Activated CD4-positive, alpha-beta T cell treated with anti-CD3 and anti-CD28 coated beads for 36 hours (primary cell): ENCODE measurements around the gene ADAMTS18. TPM values are rescaled to one million over a fixed set of nuclear protein-coding genes. Genes with fewer than 3 reads are reported as not detected.
"Not testable (repeated sequence)": the region's sequence is repeated elsewhere in the genome, so short reads cannot be mapped to it uniquely, and the experiment has no call there.

Experiments used
- ATAC-seq: fragments of 200-7000 bp; cut with Tn5 transposase; one replicate; pipeline ENCODE4 v1.10.0; 2021; ENCODE audit warnings: mild to moderate bottlenecking, moderate library complexity
- CTCF ChIA-PET: fragments of 350-600 bp; sonication (Branson Sonifier 250); formaldehyde crosslinking; loops from one replicate; lab custom pipeline; 2021; ENCODE audit warnings: antibody characterized with exemption; lab: Charles Lee
- POLR2A ChIA-PET: fragments of 350-600 bp; sonication (Branson Sonifier 250); formaldehyde crosslinking; loops from one replicate; lab custom pipeline; 2021; ENCODE audit warnings: antibody characterized with exemption, inconsistent platforms; lab: Charles Lee
- DNase-seq: peaks from one replicate; pipeline ENCODE4 v3.0.0-alpha.2; 2020
- H3K27ac Mint-ChIP-seq: one replicate; pipeline ENCODE4 v1.8.0; 2021; ENCODE audit warnings: mixed read lengths
- H3K27me3 Mint-ChIP-seq: one replicate; pipeline ENCODE4 v1.8.0; 2021; ENCODE audit warnings: mixed read lengths
- H3K36me3 Mint-ChIP-seq: one replicate; pipeline ENCODE4 v1.8.0; 2021; ENCODE audit warnings: low read depth, mixed read lengths
- H3K4me1 Mint-ChIP-seq: one replicate; pipeline ENCODE4 v1.8.0; 2021; ENCODE audit warnings: mixed read lengths
- H3K4me3 Mint-ChIP-seq: one replicate; pipeline ENCODE4 v1.8.0; 2021; ENCODE audit warnings: mild to moderate bottlenecking, moderate library complexity, mixed read lengths
- H3K9me3 Mint-ChIP-seq: one replicate; pipeline ENCODE4 v1.8.0; 2021; ENCODE audit warnings: low read depth, mixed read lengths
- intact Hi-C, 2 experiments: fragments of 100-400 bp; cut with DNase I in 1 of 2; cut with micrococcal nuclease in 1 of 2; formaldehyde crosslinking; loops; one replicate each; pipeline versions ENCODE4 v1.14.2 to v1.15.1; 2022 to 2024; cut with DNase I, micrococcal nuclease
- total RNA-seq, 2 experiments: library from RNA; stranded (reverse); gene quantifications; one replicate each; pipeline ENCODE4 v1.2.3, GENCODE V29; 2021

The ADAMTS18 gene
- total RNA-seq, 2 experiments from 2014 or later: not detected

- POLR2A ChIA-PET: no interaction called here
- ATAC-seq: no peak
- Mint-ChIP-seq H3K36me3 (no peaks in the 10 kb centered on the region), H3K27ac (no peak overlapping the region), H3K9me3 (no peaks in the 10 kb centered on the region), H3K27me3 (peaks cover 7% of the 10 kb centered on the region), H3K4me3 (no peak overlapping the region), H3K4me1 (no peaks in the 10 kb centered on the region)
- CTCF ChIA-PET: no interaction called here
- intact Hi-C loops: no loop called here
- DNase-seq: no peak
Measured at GRCh38 chr16:77277141-77277540, 157.7 kb downstream of the ADAMTS18 start.

GRCh38 chr16:77276661-77277060, 158.2 kb downstream of the ADAMTS18 start:
- no peak overlapping the region for H3K27ac Mint-ChIP-seq
- ATAC-seq (no peak), DNase-seq (no peak)
- H3K9me3 Mint-ChIP-seq: no peaks in the 10 kb centered on the region
- H3K27me3 Mint-ChIP-seq: peaks cover 9% of the 10 kb centered on the region
- no peak overlapping the region for H3K4me3 Mint-ChIP-seq
- intact Hi-C loops: no loop called here
- H3K4me1 Mint-ChIP-seq: no peaks in the 10 kb centered on the region
- POLR2A ChIA-PET: no interaction called here
- CTCF ChIA-PET: no interaction called here
- no peaks in the 10 kb centered on the region for H3K36me3 Mint-ChIP-seq

- CTCF ChIA-PET: interaction anchor here (0.6 kb wide), 1 partner anchor 311 kb away, joined by 3 read pairs; no protein-coding TSS in a partner anchor
- H3K9me3 Mint-ChIP-seq, ATAC-seq, H3K4me3 Mint-ChIP-seq, intact Hi-C loops, DNase-seq, H3K4me1 Mint-ChIP-seq, H3K36me3 Mint-ChIP-seq, H3K27ac Mint-ChIP-seq, POLR2A ChIA-PET: not testable (repeated sequence)
- H3K27me3 Mint-ChIP-seq: peaks cover 10% of the 10 kb centered on the region
Measured at GRCh38 chr16:77275303-77275702, 159.5 kb downstream of the ADAMTS18 start.

- CTCF ChIA-PET: no interaction called here
- Mint-ChIP-seq H3K27me3 (peaks cover 13% of the 10 kb centered on the region), H3K4me1 (no peaks in the 10 kb centered on the region), H3K4me3 (no peak overlapping the region), H3K9me3 (no peaks in the 10 kb centered on the region), H3K36me3 (no peaks in the 10 kb centered on the region), H3K27ac (no peak overlapping the region)
- intact Hi-C loops: no loop called here
- POLR2A ChIA-PET: no interaction called here
- ATAC-seq (no peak), DNase-seq (no peak)
Measured at GRCh38 chr16:77273815-77274214, 161.0 kb downstream of the ADAMTS18 start.

GRCh38 chr16:77271532-77272426, 163.1 kb downstream of the ADAMTS18 start:
- H3K9me3 Mint-ChIP-seq: no peaks in the 10 kb centered on the region
- ChIA-PET POLR2A (no interaction called here), CTCF (no interaction called here)
- no peak overlapping the region for H3K27ac Mint-ChIP-seq
- H3K4me3 Mint-ChIP-seq: no peak overlapping the region
- intact Hi-C loops: no loop called here
- no peaks in the 10 kb centered on the region for H3K4me1 Mint-ChIP-seq
- DNase-seq: no peak
- ATAC-seq: no peak
- H3K36me3 Mint-ChIP-seq: no peaks in the 10 kb centered on the region
- peaks cover 20% of the 10 kb centered on the region for H3K27me3 Mint-ChIP-seq

- H3K9me3 Mint-ChIP-seq, intact Hi-C loops, H3K4me1 Mint-ChIP-seq, DNase-seq, ATAC-seq, H3K4me3 Mint-ChIP-seq, H3K36me3 Mint-ChIP-seq, H3K27ac Mint-ChIP-seq, POLR2A ChIA-PET, CTCF ChIA-PET: not testable (repeated sequence)
- H3K27me3 Mint-ChIP-seq: peaks cover 31% of the 10 kb centered on the region
Measured at GRCh38 chr16:77266185-77266584, 168.6 kb downstream of the ADAMTS18 start.

- H3K36me3 Mint-ChIP-seq: no peaks in the 10 kb centered on the region
- POLR2A ChIA-PET: no interaction called here
- no peak overlapping the region for H3K4me3 Mint-ChIP-seq
- CTCF ChIA-PET: no interaction called here
- no peaks in the 10 kb centered on the region for H3K9me3 Mint-ChIP-seq
- peaks cover 26% of the 10 kb centered on the region for H3K27me3 Mint-ChIP-seq
- no peak for ATAC-seq
- no peak overlapping the region for H3K27ac Mint-ChIP-seq
- DNase-seq: no peak
- no peaks in the 10 kb centered on the region for H3K4me1 Mint-ChIP-seq
- intact Hi-C loops: no loop called here
Measured at GRCh38 chr16:77262971-77263370, 171.9 kb downstream of the ADAMTS18 start.

- H3K27ac Mint-ChIP-seq: no peak overlapping the region
- ChIA-PET CTCF (interaction anchor here (1.1 kb wide), 1 partner anchor 14 kb away, joined by 5 read pairs; no protein-coding TSS in a partner anchor), POLR2A (no interaction called here)
- DNase-seq: no peak
- H3K4me1 Mint-ChIP-seq: no peaks in the 10 kb centered on the region
- H3K4me3 Mint-ChIP-seq: no peak overlapping the region
- ATAC-seq: no peak
- H3K27me3 Mint-ChIP-seq: peaks cover 8% of the 10 kb centered on the region
- H3K9me3 Mint-ChIP-seq: no peaks in the 10 kb centered on the region
- no peaks in the 10 kb centered on the region for H3K36me3 Mint-ChIP-seq
- intact Hi-C loops: no loop called here
Measured at GRCh38 chr16:77250400-77250799, 184.4 kb downstream of the ADAMTS18 start.

- ChIA-PET CTCF (interaction anchor here (0.8 to 2.3 kb wide), 2 partner anchors 9 to 232 kb away, joined by 3 to 10 read pairs; no protein-coding TSS in a partner anchor), POLR2A (interaction anchor here (0.6 kb wide), 1 partner anchor 42 kb away, joined by 3 read pairs; no protein-coding TSS in a partner anchor)
- DNase-seq (no peak), ATAC-seq (no peak)
- H3K9me3 Mint-ChIP-seq: no peaks in the 10 kb centered on the region
- no peak overlapping the region for H3K27ac Mint-ChIP-seq
- no peaks in the 10 kb centered on the region for H3K36me3 Mint-ChIP-seq
- no peak overlapping the region for H3K4me3 Mint-ChIP-seq
- H3K27me3 Mint-ChIP-seq: no peaks in the 10 kb centered on the region
- no peaks in the 10 kb centered on the region for H3K4me1 Mint-ChIP-seq
- intact Hi-C loops: no loop called here
Measured at GRCh38 chr16:77246150-77246549, 188.7 kb downstream of the ADAMTS18 start.

- H3K4me1 Mint-ChIP-seq: not testable (repeated sequence)
- CTCF ChIA-PET: interaction anchor here (0.6 kb wide), 1 partner anchor 345 kb away, joined by 6 read pairs; no protein-coding TSS in a partner anchor
Measured at GRCh38 chr16:77242471-77242870, 192.4 kb downstream of the ADAMTS18 start.

GRCh38 chr16:77238593-77238992, 196.2 kb downstream of the ADAMTS18 start:
- Mint-ChIP-seq H3K36me3 (no peaks in the 10 kb centered on the region), H3K27ac (no peak overlapping the region), H3K9me3 (no peaks in the 10 kb centered on the region), H3K27me3 (peaks cover 6% of the 10 kb centered on the region), H3K4me3 (no peak overlapping the region), H3K4me1 (peaks cover 3% of the 10 kb centered on the region)
- ATAC-seq: no peak
- ChIA-PET CTCF (interaction anchor here (0.7 to 10.2 kb wide), 2 partner anchors 332 to 346 kb away, joined by 3 to 153 read pairs; no protein-coding TSS in a partner anchor), POLR2A (no interaction called here)
- no peak for DNase-seq
- intact Hi-C loops: loop anchor here (10.0 kb wide), 2 partner anchors 196 to 766 kb away; partner anchors contain the start of gene ADAMTS18 (in 1 of the 2)

More at GRCh38 chr16:77242471-77242870, 192.4 kb downstream of the ADAMTS18 start:
- H3K9me3 Mint-ChIP-seq, H3K4me3 Mint-ChIP-seq, POLR2A ChIA-PET, H3K27me3 Mint-ChIP-seq, DNase-seq, H3K27ac Mint-ChIP-seq, ATAC-seq, intact Hi-C loops, H3K36me3 Mint-ChIP-seq: not testable (repeated sequence)
